WTC11 (cell line): ENCODE results near the gene TRIM38. TPM values are rescaled to one million over a fixed set of nuclear protein-coding genes. Genes with fewer than 3 reads are reported as not detected.

Experiments used
- AFF4 ChIP-seq: sonication (generic); formaldehyde crosslinking; IDR thresholded peaks from 2 replicates; pipeline ENCODE4 v1.8.1; 2023; ENCODE audit warnings: mild to moderate bottlenecking, missing genetic modification reagents, borderline replicate concordance
- CREM ChIP-seq: sonication (generic); formaldehyde crosslinking; IDR thresholded peaks from 2 replicates; pipeline ENCODE4 v1.8.1; 2022; ENCODE audit warnings: mild to moderate bottlenecking, missing genetic modification reagents, moderate library complexity
- CTCF ChIP-seq: fragments of 200-600 bp; IDR thresholded peaks from 2 replicates; pipeline ENCODE4 v1.8.0; 2022; ENCODE audit warnings: antibody characterized with exemption
- E2F1 ChIP-seq: sonication (generic); formaldehyde crosslinking; IDR thresholded peaks from 2 replicates; pipeline ENCODE4 v1.8.0; 2022; ENCODE audit warnings: mild to moderate bottlenecking, missing genetic modification reagents
- ESRRA ChIP-seq: sonication (generic); formaldehyde crosslinking; IDR thresholded peaks from 2 replicates; pipeline ENCODE4 v1.8.1; 2022; ENCODE audit warnings: mild to moderate bottlenecking, missing genetic modification reagents, borderline replicate concordance
- ETV6 ChIP-seq: sonication (generic); formaldehyde crosslinking; IDR thresholded peaks from 2 replicates; pipeline ENCODE4 v1.8.1; 2022; ENCODE audit warnings: mild to moderate bottlenecking, missing genetic modification reagents
- GABPB1 ChIP-seq: sonication (generic); formaldehyde crosslinking; IDR thresholded peaks from 2 replicates; pipeline ENCODE4 v1.8.1; 2023; ENCODE audit warnings: mild to moderate bottlenecking, missing genetic modification reagents
- HMGA2 ChIP-seq: fragments of 250-450 bp; sonication (Bioruptor Pico); IDR thresholded peaks from 2 replicates; pipeline ENCODE4 v1.4.0; 2021; ENCODE audit warnings: mild to moderate bottlenecking, moderate library complexity
- IRF1 ChIP-seq: sonication (generic); formaldehyde crosslinking; IDR thresholded peaks from 2 replicates; pipeline ENCODE4 v1.8.0; 2023; ENCODE audit warnings: missing genetic modification reagents
- KAT7 ChIP-seq: sonication (generic); formaldehyde crosslinking; IDR thresholded peaks from 2 replicates; pipeline ENCODE4 v1.8.1; 2023; ENCODE audit warnings: missing genetic modification reagents, mild to moderate bottlenecking, borderline replicate concordance
- MYBL2 ChIP-seq: sonication (generic); formaldehyde crosslinking; IDR thresholded peaks from 2 replicates; pipeline ENCODE4 v1.8.1; 2023; ENCODE audit warnings: mild to moderate bottlenecking, moderate library complexity, missing genetic modification reagents
- NFATC4 ChIP-seq: fragments of 250-450 bp; sonication (Bioruptor Pico); IDR thresholded peaks from 2 replicates; pipeline ENCODE4 v1.9.0; 2021; ENCODE audit warnings: mild to moderate bottlenecking
- NFYB ChIP-seq: sonication (generic); formaldehyde crosslinking; conservative IDR thresholded peaks from 2 replicates; pipeline ENCODE4 v1.8.0; 2022; ENCODE audit warnings: low read depth, missing genetic modification reagents
- NR3C1 ChIP-seq: sonication (generic); formaldehyde crosslinking; conservative IDR thresholded peaks from 2 replicates; pipeline ENCODE4 v1.8.1; 2023; ENCODE audit warnings: low read depth, mild to moderate bottlenecking, missing genetic modification reagents
- OVOL2 ChIP-seq: fragments of 250-450 bp; sonication (Bioruptor Pico); IDR thresholded peaks from 2 replicates; pipeline ENCODE4 v1.9.0; 2021; ENCODE audit warnings: mild to moderate bottlenecking, borderline replicate concordance
- SMAD3 ChIP-seq: sonication (generic); formaldehyde crosslinking; IDR thresholded peaks from 2 replicates; pipeline ENCODE4 v1.8.0; 2022; ENCODE audit warnings: missing genetic modification reagents, mild to moderate bottlenecking, borderline replicate concordance
- TEAD4 ChIP-seq: sonication (generic); formaldehyde crosslinking; IDR thresholded peaks from 2 replicates; pipeline ENCODE4 v1.8.0; 2022; ENCODE audit warnings: mild to moderate bottlenecking, missing genetic modification reagents
- USF2 ChIP-seq: sonication (generic); formaldehyde crosslinking; IDR thresholded peaks from 2 replicates; pipeline ENCODE4 v1.8.1; 2023; ENCODE audit warnings: mild to moderate bottlenecking, missing genetic modification reagents, moderate library complexity
- ZBTB21 ChIP-seq: sonication (generic); formaldehyde crosslinking; IDR thresholded peaks from 2 replicates; pipeline ENCODE4 v1.8.1; 2023; ENCODE audit warnings: mild to moderate bottlenecking, missing genetic modification reagents, borderline replicate concordance
- ZNF138 ChIP-seq: sonication (generic); formaldehyde crosslinking; conservative IDR thresholded peaks from 2 replicates; pipeline ENCODE4 v1.8.1; 2022; ENCODE audit warnings: mild to moderate bottlenecking, moderate library complexity, missing genetic modification reagents
- ZNF671 ChIP-seq: fragments of 250-450 bp; sonication (Bioruptor Pico); IDR thresholded peaks from 2 replicates; pipeline ENCODE4 v1.8.0; 2021; ENCODE audit warnings: mild to moderate bottlenecking
- total RNA-seq: library from RNA; stranded (reverse); gene quantifications from 3 replicates; pipeline ENCODE4 v1.2.3, GENCODE V29; 2021
- TF ChIP-seq, protein P1 (sequence below): sonication (generic); formaldehyde crosslinking; IDR thresholded peaks from 2 replicates; pipeline ENCODE4 v1.8.1; 2023; ENCODE audit warnings: mild to moderate bottlenecking, missing genetic modification reagents
- TF ChIP-seq, protein P2 (sequence below): sonication (generic); formaldehyde crosslinking; IDR thresholded peaks from 2 replicates; pipeline ENCODE4 v1.8.0; 2022; ENCODE audit warnings: mild to moderate bottlenecking, missing genetic modification reagents
- TF ChIP-seq, protein P3 (sequence below): fragments of 250-450 bp; sonication (Bioruptor Pico); IDR thresholded peaks from 2 replicates; pipeline ENCODE4 v2.1.2; 2022; ENCODE audit warnings: mild to moderate bottlenecking, moderate library complexity
- TF ChIP-seq, protein P4 (sequence below): sonication (generic); formaldehyde crosslinking; IDR thresholded peaks from 2 replicates; pipeline ENCODE4 v1.8.0; 2022; ENCODE audit warnings: mild to moderate bottlenecking, missing genetic modification reagents

The TRIM38 gene
- total RNA-seq, 1 experiment from 2014 or later: 1.6 TPM

DNA sequence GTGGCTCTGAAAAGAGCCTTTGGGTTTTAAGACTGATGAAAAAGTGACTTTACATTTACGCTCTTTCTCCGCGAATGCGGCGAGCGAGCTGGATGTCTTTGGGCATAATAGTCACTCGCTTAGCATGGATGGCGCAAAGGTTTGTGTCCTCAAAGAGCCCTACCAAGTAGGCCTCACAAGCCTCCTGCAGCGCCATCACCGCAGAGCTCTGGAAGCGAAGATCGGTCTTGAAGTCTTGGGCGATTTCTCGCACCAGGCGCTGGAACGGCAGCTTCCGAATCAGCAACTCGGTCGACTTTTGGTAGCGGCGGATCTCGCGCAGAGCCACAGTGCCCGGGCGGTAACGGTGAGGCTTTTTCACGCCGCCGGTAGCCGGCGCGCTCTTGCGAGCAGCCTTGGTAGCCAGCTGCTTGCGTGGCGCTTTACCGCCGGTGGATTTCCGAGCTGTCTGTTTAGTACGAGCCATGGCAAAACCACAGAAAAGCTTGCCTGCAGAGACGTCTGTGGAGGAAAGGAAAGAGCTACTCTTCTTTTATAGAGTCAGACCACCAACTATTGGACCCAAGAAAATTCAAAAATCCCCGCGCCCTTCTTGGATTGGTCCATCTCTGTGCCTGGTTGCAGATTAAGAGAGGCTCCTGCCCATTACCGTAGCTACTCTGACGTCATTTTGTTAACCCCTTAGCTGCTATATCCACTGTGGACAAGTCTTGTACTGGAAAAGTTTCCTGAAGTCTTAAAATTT, 69.2 kb downstream of the TRIM38 start (continued):
- TF ChIP-seq, protein P1, sequence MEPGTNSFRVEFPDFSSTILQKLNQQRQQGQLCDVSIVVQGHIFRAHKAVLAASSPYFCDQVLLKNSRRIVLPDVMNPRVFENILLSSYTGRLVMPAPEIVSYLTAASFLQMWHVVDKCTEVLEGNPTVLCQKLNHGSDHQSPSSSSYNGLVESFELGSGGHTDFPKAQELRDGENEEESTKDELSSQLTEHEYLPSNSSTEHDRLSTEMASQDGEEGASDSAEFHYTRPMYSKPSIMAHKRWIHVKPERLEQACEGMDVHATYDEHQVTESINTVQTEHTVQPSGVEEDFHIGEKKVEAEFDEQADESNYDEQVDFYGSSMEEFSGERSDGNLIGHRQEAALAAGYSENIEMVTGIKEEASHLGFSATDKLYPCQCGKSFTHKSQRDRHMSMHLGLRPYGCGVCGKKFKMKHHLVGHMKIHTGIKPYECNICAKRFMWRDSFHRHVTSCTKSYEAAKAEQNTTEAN (CRISPR knock-in tag): no peak; the same call in 1 of the 2 replicates
- TF ChIP-seq CREM: peak; percentile 87
- TF ChIP-seq, protein P2, sequence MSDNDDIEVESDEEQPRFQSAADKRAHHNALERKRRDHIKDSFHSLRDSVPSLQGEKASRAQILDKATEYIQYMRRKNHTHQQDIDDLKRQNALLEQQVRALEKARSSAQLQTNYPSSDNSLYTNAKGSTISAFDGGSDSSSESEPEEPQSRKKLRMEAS (CRISPR knock-in tag): peak; percentile 60; the same call in 1 of the 2 replicates
- TF ChIP-seq AFF4 (CRISPR knock-in tag): peak; percentile 92; the same call in 1 of the 2 replicates
- peak; percentile 96 for TF ChIP-seq MYBL2 (CRISPR knock-in tag)
- TF ChIP-seq OVOL2 (CRISPR knock-in tag): no peak
- TF ChIP-seq, protein P3, sequence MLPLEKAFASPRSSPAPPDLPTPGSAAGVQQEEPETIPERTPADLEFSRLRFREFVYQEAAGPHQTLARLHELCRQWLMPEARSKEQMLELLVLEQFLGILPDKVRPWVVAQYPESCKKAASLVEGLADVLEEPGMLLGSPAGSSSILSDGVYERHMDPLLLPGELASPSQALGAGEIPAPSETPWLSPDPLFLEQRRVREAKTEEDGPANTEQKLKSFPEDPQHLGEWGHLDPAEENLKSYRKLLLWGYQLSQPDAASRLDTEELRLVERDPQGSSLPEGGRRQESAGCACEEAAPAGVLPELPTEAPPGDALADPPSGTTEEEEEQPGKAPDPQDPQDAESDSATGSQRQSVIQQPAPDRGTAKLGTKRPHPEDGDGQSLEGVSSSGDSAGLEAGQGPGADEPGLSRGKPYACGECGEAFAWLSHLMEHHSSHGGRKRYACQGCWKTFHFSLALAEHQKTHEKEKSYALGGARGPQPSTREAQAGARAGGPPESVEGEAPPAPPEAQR (CRISPR knock-in tag): no peak
- peak; percentile 66; the same call in 1 of the 2 replicates for TF ChIP-seq ETV6 (CRISPR knock-in tag)
- peak; percentile 73 for TF ChIP-seq E2F1 (CRISPR knock-in tag)
- TF ChIP-seq KAT7 (CRISPR knock-in tag): peak; percentile 90; the same call in 1 of the 2 replicates
- no peak for TF ChIP-seq USF2 (CRISPR knock-in tag)
- peak; percentile 90 for TF ChIP-seq NFATC4 (CRISPR knock-in tag)
- no peak for TF ChIP-seq NR3C1
- TF ChIP-seq CTCF: no peak
- TF ChIP-seq GABPB1 (CRISPR knock-in tag): peak; percentile 85
- TF ChIP-seq HMGA2 (CRISPR knock-in tag): no peak
- peak; percentile 44; the same call in 1 of the 2 replicates for TF ChIP-seq IRF1 (CRISPR knock-in tag)
- TF ChIP-seq ZBTB21 (CRISPR knock-in tag): no peak
- TF ChIP-seq ESRRA (CRISPR knock-in tag): peak; percentile 90; the same call in 1 of the 2 replicates
- TF ChIP-seq, protein P4, sequence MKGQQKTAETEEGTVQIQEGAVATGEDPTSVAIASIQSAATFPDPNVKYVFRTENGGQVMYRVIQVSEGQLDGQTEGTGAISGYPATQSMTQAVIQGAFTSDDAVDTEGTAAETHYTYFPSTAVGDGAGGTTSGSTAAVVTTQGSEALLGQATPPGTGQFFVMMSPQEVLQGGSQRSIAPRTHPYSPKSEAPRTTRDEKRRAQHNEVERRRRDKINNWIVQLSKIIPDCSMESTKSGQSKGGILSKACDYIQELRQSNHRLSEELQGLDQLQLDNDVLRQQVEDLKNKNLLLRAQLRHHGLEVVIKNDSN (CRISPR knock-in tag): peak; percentile 68; the same call in 1 of the 2 replicates
- TF ChIP-seq NFYB: peak; percentile 83
- TF ChIP-seq TEAD4 (CRISPR knock-in tag): peak; percentile 70; the same call in 1 of the 2 replicates
- TF ChIP-seq ZNF138: no peak
- TF ChIP-seq SMAD3 (CRISPR knock-in tag): peak; percentile 71; the same call in 1 of the 2 replicates
- TF ChIP-seq ZNF671 (CRISPR knock-in tag): peak; percentile 75; the same call in 1 of the 2 replicates
